ENCODE data around the gene HSPA9.

The HSPA9 gene

DNA sequence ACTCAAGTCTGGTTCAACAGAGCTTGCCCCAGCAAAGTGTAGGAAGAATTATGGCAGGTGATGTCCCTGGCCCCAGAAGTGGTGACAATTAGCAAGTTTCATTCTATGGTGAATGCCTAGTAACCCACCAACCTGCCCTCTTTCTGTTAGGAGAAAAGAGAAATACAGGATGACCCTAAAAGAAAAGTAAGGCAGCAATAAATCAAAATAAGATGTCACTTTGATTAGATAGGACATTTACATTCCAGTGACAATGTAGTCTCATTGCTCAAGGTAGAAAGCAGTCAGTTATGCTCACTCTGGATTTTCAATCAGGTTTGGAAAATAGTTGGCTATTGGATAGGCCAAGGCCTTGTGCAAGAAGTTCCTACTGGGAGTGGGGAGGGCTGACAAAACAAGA, 5.6 kb upstream of the HSPA9 start:
- Mint-ChIP-seq H3K36me3 (peaks cover 3% of the 10 kb centered on the region in 2 donors), H3K27me3 (peaks cover 0 to 2% of the 10 kb centered on the region in 2 donors), H3K27ac (no peak overlapping the region), H3K9me3 (peaks cover 2 to 3% of the 10 kb centered on the region in 2 donors), H3K4me3 (no peak overlapping the region), H3K4me1 (peaks cover 3 to 6% of the 10 kb centered on the region in 2 donors)
- ATAC-seq (replicated peaks) (no peak), DNase-seq (no peak)

DNA sequence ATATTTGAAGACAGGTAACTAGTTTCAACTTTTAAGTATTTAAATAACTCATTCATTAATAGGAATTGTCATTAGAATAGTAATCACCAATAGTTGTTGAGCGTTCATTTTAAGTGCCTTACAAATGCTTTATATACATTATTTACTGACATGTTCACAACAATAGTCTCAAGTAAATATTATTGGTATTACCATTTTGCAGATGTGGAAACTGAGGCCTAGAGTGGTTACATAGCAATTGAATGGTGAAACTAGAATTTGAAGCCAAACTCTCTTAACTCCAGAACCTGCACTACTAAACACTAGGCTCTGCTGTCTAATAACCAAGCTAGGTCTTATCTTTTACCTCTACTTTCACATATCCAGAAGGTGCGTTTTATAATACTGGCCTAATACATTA, 4.8 kb upstream of the HSPA9 start:
- peaks cover 5 to 9% of the 10 kb centered on the region in 2 donors for H3K4me1 Mint-ChIP-seq
- peaks cover 6 to 7% of the 10 kb centered on the region in 2 donors for H3K36me3 Mint-ChIP-seq
- no peak overlapping the region for H3K27ac Mint-ChIP-seq
- no peak overlapping the region for H3K4me3 Mint-ChIP-seq
- no peaks in the 10 kb centered on the region for H3K27me3 Mint-ChIP-seq
- H3K9me3 Mint-ChIP-seq: peaks cover 2 to 3% of the 10 kb centered on the region in 2 donors
- ATAC-seq (replicated peaks) (no peak), DNase-seq (no peak)

DNA sequence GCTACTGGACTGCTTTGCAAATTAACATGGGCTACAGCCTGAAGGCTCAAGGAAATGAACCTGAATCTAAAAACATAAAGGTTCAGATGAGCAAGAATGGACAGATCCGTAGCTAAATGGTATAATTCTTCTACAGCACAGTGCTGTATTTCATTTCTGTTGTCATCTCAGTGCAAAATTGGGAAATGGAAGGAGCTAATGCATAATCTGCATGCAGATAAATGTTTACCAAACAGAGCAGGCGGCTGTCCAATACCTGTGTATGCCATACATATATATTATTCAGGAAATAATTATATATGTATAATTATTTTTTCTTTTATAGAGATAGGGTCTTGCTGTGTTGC, 4.3 kb upstream of the HSPA9 start:
- Mint-ChIP-seq H3K36me3 (peaks cover 11 to 12% of the 10 kb centered on the region in 2 donors), H3K27ac (no peak overlapping the region), H3K4me1 (peaks cover 7 to 9% of the 10 kb centered on the region in 2 donors), H3K4me3 (no peak overlapping the region), H3K9me3 (peaks cover 2 to 3% of the 10 kb centered on the region in 2 donors), H3K27me3 (no peaks in the 10 kb centered on the region)
- DNase-seq (no peak), ATAC-seq (replicated peaks) (no peak)

DNA sequence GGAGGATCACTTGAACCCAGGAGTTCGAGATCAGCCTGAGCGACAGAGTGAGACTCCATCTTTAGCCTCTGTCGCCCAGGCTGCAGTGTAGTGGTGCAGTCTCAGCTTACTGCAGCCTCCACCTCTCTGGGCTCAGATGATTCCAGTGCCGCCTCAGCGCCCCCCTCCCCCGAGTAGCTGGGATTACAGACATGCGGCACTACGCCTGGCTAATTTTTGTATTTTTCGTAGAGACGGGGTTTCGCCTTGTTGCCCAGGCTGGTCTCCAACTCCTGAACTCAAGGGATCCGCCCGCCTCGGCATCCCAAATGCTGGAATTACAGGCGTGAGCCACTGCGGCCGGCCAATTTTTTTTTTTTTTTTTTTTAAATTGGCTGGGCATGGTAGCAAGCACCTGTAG, 2.3 kb upstream of the HSPA9 start:
- Mint-ChIP-seq H3K4me1 (peaks cover 11 to 19% of the 10 kb centered on the region in 2 donors), H3K27ac (no peak overlapping the region), H3K36me3 (peaks cover 22 to 31% of the 10 kb centered on the region in 2 donors), H3K4me3 (no peak overlapping the region), H3K27me3 (no peaks in the 10 kb centered on the region), H3K9me3 (peaks cover 2 to 3% of the 10 kb centered on the region in 2 donors)
- no peak for ATAC-seq (replicated peaks)
- DNase-seq: no peak

DNA sequence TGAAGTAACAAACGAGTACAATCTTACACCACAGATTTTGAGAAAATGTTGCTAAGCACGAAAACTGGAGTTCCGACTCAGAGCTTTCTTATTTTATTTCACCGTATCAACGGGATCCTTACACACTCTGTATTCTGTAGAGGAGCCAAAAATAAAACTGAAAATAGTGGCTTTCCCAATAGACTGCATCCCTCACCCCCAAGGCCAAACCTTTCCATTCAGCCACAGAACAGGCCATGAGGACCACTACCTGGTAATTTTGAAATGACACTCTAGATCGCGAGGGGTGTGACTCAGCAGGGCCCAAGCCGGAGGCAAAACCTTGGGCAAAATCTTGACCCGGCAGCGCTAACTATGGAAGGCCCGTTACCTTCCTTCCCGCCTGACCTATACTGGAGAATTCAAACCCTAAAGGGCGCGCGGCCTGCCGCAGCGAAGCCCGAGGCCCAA, 432 bp downstream of the HSPA9 start:
- Mint-ChIP-seq H3K27me3 (no peaks in the 10 kb centered on the region), H3K36me3 (peaks cover 31 to 47% of the 10 kb centered on the region in 2 donors), H3K9me3 (peaks cover 2 to 3% of the 10 kb centered on the region in 2 donors), H3K27ac (peak overlapping the region; percentile 100), H3K4me1 (peaks cover 18 to 23% of the 10 kb centered on the region in 2 donors), H3K4me3 (peak overlapping the region; percentile 95 to 99)
- DNase-seq (no peak), ATAC-seq (replicated peaks) (peak; percentile 15 to 22)

DNA sequence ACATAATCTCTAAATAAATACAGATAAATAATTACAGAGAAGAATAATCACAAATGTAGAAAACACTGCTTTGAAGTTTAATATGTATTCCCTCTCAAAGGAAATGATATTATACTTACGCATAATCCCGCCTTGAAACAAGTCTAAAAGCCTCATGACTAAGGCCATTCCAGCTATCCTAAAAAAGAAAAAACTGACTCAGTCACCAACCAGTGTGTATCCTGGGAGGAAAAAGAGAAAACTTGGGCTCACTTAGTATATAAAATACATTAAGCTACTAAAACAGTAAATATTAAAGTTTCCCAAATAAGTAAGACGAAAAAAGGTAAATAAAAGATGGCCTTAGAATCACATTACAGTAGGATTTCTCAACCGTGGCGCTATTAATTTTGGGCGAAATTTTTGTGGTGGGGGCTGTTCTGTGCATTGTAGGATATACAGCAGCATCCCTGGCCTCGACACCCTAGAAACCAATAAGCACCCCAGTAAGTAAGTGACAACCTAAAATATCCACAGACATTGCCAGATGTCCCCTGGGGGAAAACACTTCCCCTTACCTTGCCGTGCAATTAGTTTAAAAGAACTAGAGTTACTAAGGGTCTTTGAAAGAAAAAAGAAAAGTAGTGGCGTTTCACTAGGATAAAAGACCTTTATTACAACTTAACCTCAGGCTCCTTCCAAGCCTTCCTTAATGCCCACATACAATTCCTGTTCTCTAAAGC, 1.1 kb downstream of the HSPA9 start:
- peak overlapping the region; percentile 95 to 99 for H3K4me3 Mint-ChIP-seq
- DNase-seq (no peak), ATAC-seq (replicated peaks) (no peak)
- H3K9me3 Mint-ChIP-seq: peaks cover 2 to 3% of the 10 kb centered on the region in 2 donors
- H3K4me1 Mint-ChIP-seq: peaks cover 19 to 25% of the 10 kb centered on the region in 2 donors
- H3K36me3 Mint-ChIP-seq: peaks cover 32 to 48% of the 10 kb centered on the region in 2 donors
- H3K27ac Mint-ChIP-seq: peak overlapping the region; percentile 100
- no peaks in the 10 kb centered on the region for H3K27me3 Mint-ChIP-seq

DNA sequence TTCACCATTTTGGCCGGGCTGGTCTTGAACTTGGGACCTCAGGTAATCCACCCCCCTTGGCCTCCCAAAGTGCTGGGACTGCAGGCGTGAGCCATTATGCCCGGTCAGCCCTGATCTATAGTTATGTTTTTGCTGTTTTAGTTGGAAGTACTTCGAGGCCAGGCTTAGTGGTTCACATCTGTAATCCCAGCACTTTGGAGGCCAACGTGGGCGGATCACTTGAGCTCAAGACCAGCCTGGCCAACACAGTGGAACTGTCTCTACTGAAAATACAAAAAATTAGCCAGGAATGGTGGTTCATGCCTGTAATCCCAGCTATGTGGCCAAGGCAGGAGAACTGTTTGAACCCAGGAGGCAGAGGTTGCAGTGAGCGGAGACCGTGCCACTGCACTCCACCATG, 2.0 kb downstream of the HSPA9 start:
- peak overlapping the region; percentile 3 for H3K27ac Mint-ChIP-seq
- H3K4me3 Mint-ChIP-seq: peak overlapping the region; percentile 44 to 46
- DNase-seq: no peak
- ATAC-seq (replicated peaks): no peak
- peaks cover 22 to 34% of the 10 kb centered on the region in 2 donors for H3K4me1 Mint-ChIP-seq
- H3K9me3 Mint-ChIP-seq: peaks cover 2 to 3% of the 10 kb centered on the region in 2 donors
- peaks cover 40 to 56% of the 10 kb centered on the region in 2 donors for H3K36me3 Mint-ChIP-seq
- no peaks in the 10 kb centered on the region for H3K27me3 Mint-ChIP-seq

DNA sequence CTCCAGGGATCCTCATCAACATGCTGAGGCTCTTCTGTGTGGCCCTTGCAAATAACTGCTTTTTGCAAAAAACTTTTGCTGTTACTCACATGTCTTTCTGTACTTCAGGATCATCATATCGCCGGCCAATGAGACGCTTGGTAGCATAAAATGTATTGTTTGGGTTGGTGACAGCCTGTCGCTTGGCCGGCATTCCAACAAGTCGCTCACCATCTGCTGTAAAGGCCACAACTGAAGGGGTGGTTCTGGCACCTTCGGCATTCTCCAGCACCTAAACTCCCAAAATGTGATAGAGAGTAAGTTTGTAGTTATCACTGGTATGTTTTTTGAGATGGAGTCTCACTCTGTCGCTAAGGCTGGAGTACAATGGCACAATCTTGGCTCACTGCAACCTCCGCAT, 4.3 kb downstream of the HSPA9 start:
- Mint-ChIP-seq H3K4me1 (peaks cover 21 to 37% of the 10 kb centered on the region in 2 donors), H3K9me3 (peaks cover under 1 to 2% of the 10 kb centered on the region in 2 donors), H3K27ac (no peak overlapping the region), H3K36me3 (peaks cover 51 to 72% of the 10 kb centered on the region in 2 donors), H3K4me3 (no peak overlapping the region), H3K27me3 (no peaks in the 10 kb centered on the region)
- no peak for DNase-seq
- no peak for ATAC-seq (replicated peaks)

DNA sequence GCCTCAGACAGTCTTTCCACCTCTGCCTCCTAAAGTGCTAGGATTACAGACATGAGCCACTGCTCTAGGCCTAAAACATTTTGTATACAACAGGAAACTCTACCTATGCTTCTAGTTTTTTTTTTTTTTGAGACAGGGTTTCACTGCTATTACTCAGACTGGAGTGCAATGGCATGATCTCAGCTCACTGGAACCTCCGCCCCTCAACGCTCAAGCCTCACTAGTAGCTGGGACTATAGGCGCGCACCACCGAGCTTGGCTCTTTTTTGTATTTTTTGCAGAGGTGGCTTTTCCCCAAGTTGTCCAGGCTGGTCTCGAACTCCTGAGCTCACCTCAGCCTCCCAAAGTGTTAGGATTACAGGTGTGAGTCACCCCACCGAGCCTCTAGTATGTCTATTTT, 5.4 kb downstream of the HSPA9 start:
- ATAC-seq (replicated peaks): no peak
- no peak for DNase-seq
- no peak overlapping the region for H3K27ac Mint-ChIP-seq

DNA sequence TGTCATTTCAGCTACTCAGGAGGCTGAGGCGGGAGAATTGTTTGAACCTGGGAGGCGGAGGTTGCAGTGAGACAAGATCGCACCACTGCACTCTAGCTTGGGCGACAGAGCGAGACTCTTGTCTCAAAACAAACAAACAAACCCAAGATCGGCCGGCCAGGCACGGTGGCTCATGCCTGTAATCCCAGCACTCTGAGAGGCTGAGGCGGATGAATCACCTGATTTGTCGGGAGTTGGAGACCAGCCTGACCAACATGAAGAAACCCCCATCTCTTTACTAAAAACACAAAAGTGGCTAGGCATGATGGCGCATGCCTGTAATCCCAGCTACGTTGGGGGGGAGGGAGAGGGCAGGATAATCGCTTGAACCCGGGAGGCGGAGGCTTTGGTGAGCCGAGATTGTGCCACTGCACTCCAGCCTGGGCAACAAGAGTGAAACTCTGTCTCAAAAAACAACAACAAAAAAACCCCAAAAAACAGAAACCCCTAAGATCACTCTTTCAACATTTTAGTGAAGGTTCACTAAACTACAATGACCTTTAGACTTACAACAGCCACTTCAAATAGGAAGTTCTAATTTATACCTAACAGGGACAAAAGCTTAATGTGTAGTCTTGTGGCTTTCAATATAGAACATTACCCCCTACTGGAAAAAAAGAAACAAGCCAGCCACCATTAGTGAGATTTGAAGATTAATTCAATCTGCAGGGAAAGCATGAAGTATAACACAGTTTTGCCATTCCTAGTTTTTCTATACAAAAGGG, 7.0 kb downstream of the HSPA9 start:
- ATAC-seq (replicated peaks) (no peak), DNase-seq (no peak)
- Mint-ChIP-seq H3K36me3 (peaks cover 49 to 65% of the 10 kb centered on the region in 2 donors), H3K9me3 (no peaks in the 10 kb centered on the region), H3K4me3 (no peak overlapping the region), H3K27ac (peak overlapping the region; percentile 42), H3K27me3 (no peaks in the 10 kb centered on the region), H3K4me1 (peaks cover 21 to 31% of the 10 kb centered on the region in 2 donors)

More for the DNA sequence above, 5.4 kb downstream of the HSPA9 start:
- Mint-ChIP-seq H3K4me1 (peaks cover 18 to 34% of the 10 kb centered on the region in 2 donors), H3K27me3 (no peaks in the 10 kb centered on the region), H3K36me3 (peaks cover 51 to 70% of the 10 kb centered on the region in 2 donors), H3K4me3 (no peak overlapping the region), H3K9me3 (no peaks in the 10 kb centered on the region)

DNA sequence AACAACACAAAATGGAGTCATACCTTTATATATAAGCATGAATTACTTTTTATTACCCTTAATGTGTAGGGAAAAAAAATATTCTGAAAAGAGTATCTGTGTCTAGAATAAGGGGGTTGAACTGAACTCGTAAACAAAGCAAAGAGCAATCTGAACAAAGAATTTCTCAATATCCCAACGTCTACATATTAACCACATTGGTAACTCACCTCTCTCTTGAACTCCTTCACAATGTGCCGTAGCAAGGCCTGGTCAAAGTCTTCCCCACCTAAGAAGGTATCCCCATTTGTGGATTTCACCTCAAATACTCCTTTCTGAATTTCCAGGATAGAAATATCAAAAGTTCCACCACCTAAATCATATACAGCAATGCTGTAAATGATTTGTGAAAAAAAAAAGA, 8.4 kb downstream of the HSPA9 start:
- Mint-ChIP-seq H3K27me3 (no peaks in the 10 kb centered on the region), H3K27ac (no peak overlapping the region), H3K4me3 (no peak overlapping the region), H3K36me3 (peaks cover 41 to 56% of the 10 kb centered on the region in 2 donors), H3K9me3 (no peaks in the 10 kb centered on the region), H3K4me1 (peaks cover 17 to 30% of the 10 kb centered on the region in 2 donors)
- DNase-seq: no peak
- ATAC-seq (replicated peaks): no peak

DNA sequence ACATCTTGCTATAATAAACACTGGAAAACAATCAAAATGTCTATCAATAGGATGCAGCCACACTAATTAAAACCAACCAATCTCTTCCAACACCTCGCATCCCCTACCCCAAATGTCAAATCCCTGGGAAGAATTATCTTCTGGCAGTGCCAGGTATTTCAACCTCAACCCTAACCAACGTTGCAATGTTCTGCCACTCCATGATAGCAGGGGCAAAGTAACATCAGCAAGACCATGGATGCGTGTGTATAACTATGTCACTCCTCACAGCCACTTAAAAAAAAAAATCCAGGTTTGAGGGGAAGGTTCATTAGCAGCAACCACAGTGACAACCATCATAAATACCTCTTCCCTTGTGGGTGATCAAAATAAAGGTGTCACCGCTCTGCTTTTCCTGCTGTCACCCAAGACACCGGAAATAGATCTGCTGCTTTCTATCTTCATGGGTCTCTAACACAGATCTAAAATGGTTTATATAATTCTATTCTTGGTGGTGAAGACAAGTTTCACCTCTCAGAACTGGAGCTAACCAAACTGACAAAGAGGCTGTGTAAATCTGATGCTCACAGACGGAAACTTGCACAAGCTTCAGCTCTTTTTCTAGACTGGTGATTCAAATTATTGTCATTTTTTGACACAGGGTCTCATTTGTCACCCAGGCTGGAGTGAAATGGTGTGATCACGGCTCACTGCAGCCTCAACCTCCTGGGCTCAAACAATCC, 9.9 kb downstream of the HSPA9 start:
- no peak overlapping the region for H3K27ac Mint-ChIP-seq
- peaks cover 18 to 30% of the 10 kb centered on the region in 2 donors for H3K4me1 Mint-ChIP-seq
- H3K9me3 Mint-ChIP-seq: no peaks in the 10 kb centered on the region
- DNase-seq (no peak), ATAC-seq (replicated peaks) (no peak)
- H3K36me3 Mint-ChIP-seq: peaks cover 42 to 59% of the 10 kb centered on the region in 2 donors
- no peaks in the 10 kb centered on the region for H3K27me3 Mint-ChIP-seq
- H3K4me3 Mint-ChIP-seq: no peak overlapping the region

DNA sequence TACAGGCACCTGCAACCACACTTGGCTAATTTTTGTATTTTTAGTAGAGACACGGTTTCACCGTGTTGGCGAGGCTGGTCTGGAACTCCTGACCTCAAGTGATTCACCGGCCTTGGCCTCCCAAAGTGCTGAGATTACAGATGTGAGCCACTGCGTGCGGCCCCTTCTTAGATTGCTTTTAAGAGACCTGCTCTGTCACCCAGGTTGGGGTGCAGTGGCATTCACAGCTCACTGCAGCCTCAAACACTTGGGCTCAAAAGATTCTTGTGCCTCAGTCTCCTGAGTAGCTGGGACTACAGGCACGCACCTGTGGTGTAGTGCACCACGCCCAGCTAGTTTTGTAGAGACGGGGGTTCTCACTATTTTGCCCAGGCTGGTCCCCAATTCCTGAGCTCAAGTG, 11.0 kb downstream of the HSPA9 start:
- Mint-ChIP-seq H3K27ac (no peak overlapping the region), H3K9me3 (no peaks in the 10 kb centered on the region), H3K36me3 (peaks cover 46 to 62% of the 10 kb centered on the region in 2 donors), H3K27me3 (no peaks in the 10 kb centered on the region), H3K4me1 (peaks cover 14 to 27% of the 10 kb centered on the region in 2 donors), H3K4me3 (no peak overlapping the region)
- DNase-seq (no peak), ATAC-seq (replicated peaks) (no peak)
